Measurements from ENCODE around the gene TMEM116.

GRCh38 chr12:111953455-111953854 lies 59.5 kb downstream of the TMEM116 start:
- TF ChIP-seq CTCF (IDR thresholded peaks at IDR 0.05; ENCODE audit: extremely low read depth in 1 of 2, insufficient read depth in 1 of 2, low read depth in 1 of 2, low read length in 2 of 2) (no peak), MAX (IDR thresholded peaks at IDR 0.05; ENCODE audit: insufficient read depth, insufficient read length) (no peak), POLR2A (IDR thresholded peaks at IDR 0.05; ENCODE audit: low read depth, low read length) (no peak), EZH2 (IDR thresholded peaks at IDR 0.05; ENCODE audit: borderline replicate concordance, low read depth, low read length, severe bottlenecking) (no peak), MYC (IDR thresholded peaks at IDR 0.05; ENCODE audit: low read depth, low read length) (no peak), JUN (IDR thresholded peaks at IDR 0.05; ENCODE audit: borderline replicate concordance, insufficient read depth, insufficient read length, low read depth) (no peak)

All from endothelial cell of umbilical vein (primary cell).